ENCODE data around the gene CRISP1. TPM values are rescaled to one million over a fixed set of nuclear protein-coding genes. Genes with fewer than 3 reads are reported as not detected.

CRISP1 gene
- total RNA-seq, 2 experiments from 2014 or later = not detected

- no peak within 1 kb of the TSS for H3K27ac ChIP-seq (ENCODE audit: low read depth, low read length, poor library complexity, severe bottlenecking)
- intact Hi-C loops (cut with micrococcal nuclease; ENCODE audit: unreplicated experiment) = no loop called here
- H3K9me3 ChIP-seq (ENCODE audit: low read length) = no peaks in the 10 kb centered on the region
- no peaks in the 10 kb centered on the region for H3K4me1 ChIP-seq (ENCODE audit: insufficient read depth, low read length, poor library complexity, severe bottlenecking)
- H4K20me1 ChIP-seq (ENCODE audit: insufficient read depth, low read length) = no peaks in the 10 kb centered on the region
- H3K79me2 ChIP-seq (ENCODE audit: insufficient read depth, low read depth, low read length) = no peaks in the 10 kb centered on the region
- H3K4me3 ChIP-seq (ENCODE audit: low read depth, low read length, poor library complexity, severe bottlenecking) = no peak within 1 kb of the TSS
- TF ChIP-seq EZH2phosphoT487 (IDR thresholded peaks at IDR 0.05; ENCODE audit: borderline replicate concordance, low read depth, low read length) = no peak
- TF ChIP-seq, protein P1, sequence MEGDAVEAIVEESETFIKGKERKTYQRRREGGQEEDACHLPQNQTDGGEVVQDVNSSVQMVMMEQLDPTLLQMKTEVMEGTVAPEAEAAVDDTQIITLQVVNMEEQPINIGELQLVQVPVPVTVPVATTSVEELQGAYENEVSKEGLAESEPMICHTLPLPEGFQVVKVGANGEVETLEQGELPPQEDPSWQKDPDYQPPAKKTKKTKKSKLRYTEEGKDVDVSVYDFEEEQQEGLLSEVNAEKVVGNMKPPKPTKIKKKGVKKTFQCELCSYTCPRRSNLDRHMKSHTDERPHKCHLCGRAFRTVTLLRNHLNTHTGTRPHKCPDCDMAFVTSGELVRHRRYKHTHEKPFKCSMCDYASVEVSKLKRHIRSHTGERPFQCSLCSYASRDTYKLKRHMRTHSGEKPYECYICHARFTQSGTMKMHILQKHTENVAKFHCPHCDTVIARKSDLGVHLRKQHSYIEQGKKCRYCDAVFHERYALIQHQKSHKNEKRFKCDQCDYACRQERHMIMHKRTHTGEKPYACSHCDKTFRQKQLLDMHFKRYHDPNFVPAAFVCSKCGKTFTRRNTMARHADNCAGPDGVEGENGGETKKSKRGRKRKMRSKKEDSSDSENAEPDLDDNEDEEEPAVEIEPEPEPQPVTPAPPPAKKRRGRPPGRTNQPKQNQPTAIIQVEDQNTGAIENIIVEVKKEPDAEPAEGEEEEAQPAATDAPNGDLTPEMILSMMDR (conservative IDR thresholded peaks at IDR 0.05; ENCODE audit: low read length) = no peak
- DNase-seq (ENCODE audit: low spot score) = peak; percentile 7
- ChIA-PET POLR2A (interaction anchor here (0.6 kb wide), 1 partner anchor 686 kb away, joined by 3 read pairs; no protein-coding TSS in a partner anchor), CTCF (ENCODE audit: unreplicated experiment) (no interaction called here)
- H2AFZ ChIP-seq (ENCODE audit: low read length) = no peak within 1 kb of the TSS
- no peaks in the 10 kb centered on the region for H3K9me2 ChIP-seq (ENCODE audit: insufficient read depth, low read length)
- no peaks in the 10 kb centered on the region for H3K36me3 ChIP-seq (ENCODE audit: insufficient read depth, low read length)
- no peak within 1 kb of the TSS for H3K4me2 ChIP-seq (ENCODE audit: low read length)
- BruUV-seq (replicated peaks) = no TSS peak
Observed at GRCh38 chr6:49787176-49787575, 79.2 kb downstream of the CRISP1 start, which contains the start of gene PGK2. Gene PGK2 (minus strand): TSS chr6:49787285. CDS start chr6:49787187, 98 bp downstream.

- DNase-seq (ENCODE audit: low spot score) = no peak
- no peaks in the 10 kb centered on the region for H3K9me3 ChIP-seq (ENCODE audit: low read length)
- ChIA-PET POLR2A (interaction anchor here (0.5 kb wide), 1 partner anchor 223 kb away, joined by 4 read pairs; no protein-coding TSS in a partner anchor), CTCF (ENCODE audit: unreplicated experiment) (no interaction called here)
- H3K36me3 ChIP-seq (ENCODE audit: insufficient read depth, low read length) = no peaks in the 10 kb centered on the region
- no peaks in the 10 kb centered on the region for H4K20me1 ChIP-seq (ENCODE audit: insufficient read depth, low read length)
- H3K79me2 ChIP-seq (ENCODE audit: insufficient read depth, low read depth, low read length) = no peaks in the 10 kb centered on the region
- H3K9me2 ChIP-seq (ENCODE audit: insufficient read depth, low read length) = no peaks in the 10 kb centered on the region
- BruUV-seq (replicated peaks) = no TSS peak
- H3K4me1 ChIP-seq (ENCODE audit: insufficient read depth, low read length, poor library complexity, severe bottlenecking) = no peaks in the 10 kb centered on the region
- intact Hi-C loops (cut with micrococcal nuclease; ENCODE audit: unreplicated experiment) = no loop called here
- no peak overlapping the region for H3K4me3 ChIP-seq (ENCODE audit: low read depth, low read length, poor library complexity, severe bottlenecking)
- TF ChIP-seq, protein P1 (conservative IDR thresholded peaks at IDR 0.05; ENCODE audit: low read length) = no peak
- TF ChIP-seq EZH2phosphoT487 (IDR thresholded peaks at IDR 0.05; ENCODE audit: borderline replicate concordance, low read depth, low read length) = no peak
- no peak overlapping the region for H3K4me2 ChIP-seq (ENCODE audit: low read length)
- H3K27ac ChIP-seq (ENCODE audit: low read depth, low read length, poor library complexity, severe bottlenecking) = no peak overlapping the region
- no peak overlapping the region for H2AFZ ChIP-seq (ENCODE audit: low read length)
Observed at GRCh38 chr6:49784272-49784671, 82.1 kb downstream of the CRISP1 start.

Other genes starting within 250 kb of the CRISP1 start
- not detected in 2 replicates for gene RHAG, start 229.7 kb downstream of the CRISP1 start, total RNA-seq (2014; rRNA removed; shearing (Covaris generic))
- not detected in 2 replicates for gene RHAG, start 229.7 kb downstream of the CRISP1 start, total RNA-seq (2022)
- gene CRISP2, start 153.0 kb downstream of the CRISP1 start, total RNA-seq (2014; rRNA removed; shearing (Covaris generic)) = not detected in 2 replicates
- not detected in 2 replicates for gene CRISP2, start 153.0 kb downstream of the CRISP1 start, total RNA-seq (2022)
- gene CRISP3, start 122.1 kb downstream of the CRISP1 start, total RNA-seq (2014; rRNA removed; shearing (Covaris generic)) = not detected in 2 replicates
- gene CRISP3, start 122.1 kb downstream of the CRISP1 start, total RNA-seq (2022) = not detected in 2 replicates
- not detected in 2 replicates for gene PGK2, start 79.2 kb downstream of the CRISP1 start, total RNA-seq (2014; rRNA removed; shearing (Covaris generic))
- gene PGK2, start 79.2 kb downstream of the CRISP1 start, total RNA-seq (2022) = not detected in 2 replicates
- gene DEFB114, start 97.6 kb upstream of the CRISP1 start, total RNA-seq (2014; rRNA removed; shearing (Covaris generic)) = not detected in 2 replicates
- gene DEFB114, start 97.6 kb upstream of the CRISP1 start, total RNA-seq (2022) = not detected in 2 replicates
- not detected in 2 replicates for gene DEFB113, start 103.1 kb upstream of the CRISP1 start, total RNA-seq (2014; rRNA removed; shearing (Covaris generic))
- gene DEFB113, start 103.1 kb upstream of the CRISP1 start, total RNA-seq (2022) = not detected in 2 replicates
- not detected in 2 replicates for gene DEFB110, start 155.5 kb upstream of the CRISP1 start, total RNA-seq (2014; rRNA removed; shearing (Covaris generic))
- not detected in 2 replicates for gene DEFB110, start 155.5 kb upstream of the CRISP1 start, total RNA-seq (2022)
- not detected in 2 replicates for gene DEFB112, start 183.4 kb upstream of the CRISP1 start, total RNA-seq (2014; rRNA removed; shearing (Covaris generic))
- not detected in 2 replicates for gene DEFB112, start 183.4 kb upstream of the CRISP1 start, total RNA-seq (2022)

All from OCI-LY7 (cell line).